Measurements from ENCODE around the gene IGBP1.
"Not testable (repeated sequence)": the region's sequence is repeated elsewhere in the genome, so short reads cannot be mapped to it uniquely, and the experiment has no call there.

IGBP1 gene

DNA sequence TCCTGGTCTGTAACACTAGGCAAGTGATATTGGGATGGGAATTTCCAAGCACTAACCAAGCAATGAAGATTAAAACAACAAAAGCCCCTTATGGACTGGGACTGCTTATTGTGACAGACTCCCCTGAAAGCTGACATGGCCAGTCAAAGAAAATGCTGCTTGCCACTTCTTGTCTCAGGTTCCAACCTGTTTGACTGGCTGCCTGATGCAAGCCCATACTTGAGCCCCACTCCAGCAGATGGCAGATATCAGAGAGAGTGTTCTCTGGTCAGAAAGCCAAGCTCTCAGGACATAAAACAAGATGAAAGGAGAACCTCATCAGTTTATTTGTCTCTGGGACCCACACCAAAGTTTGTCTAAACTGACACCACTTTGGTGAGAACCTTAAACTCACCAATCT, 15.5 kb upstream of the IGBP1 start:
- Histone ChIP-seq H3K27me3 (ENCODE audit: control insufficient read depth in 5 of 5, insufficient read depth in 4 of 5, low read length in 5 of 5) (peaks cover 0 to 5% (median 0%) of the 10 kb centered on the region in 5 donors), H3K36me3 (ENCODE audit: control insufficient read depth in 5 of 5, insufficient read depth in 5 of 5, low read length in 5 of 5) (no peaks in the 10 kb centered on the region), H3K9ac (ENCODE audit: low read length in 5 of 5) (no peak overlapping the region), H3K9me3 (ENCODE audit: control insufficient read depth in 5 of 5, low read length in 5 of 5) (peaks cover 0 to 13% (median 11%) of the 10 kb centered on the region in 5 donors), H3K27ac (ENCODE audit: low read depth, low read length) (no peak overlapping the region), H3K4me1 (ENCODE audit: control insufficient read depth in 5 of 5, insufficient read depth in 5 of 5, low read length in 5 of 5) (no peaks in the 10 kb centered on the region), H3K4me3 (ENCODE audit: low read depth in 1 of 5, low read length in 5 of 5) (no peak overlapping the region)

DNA sequence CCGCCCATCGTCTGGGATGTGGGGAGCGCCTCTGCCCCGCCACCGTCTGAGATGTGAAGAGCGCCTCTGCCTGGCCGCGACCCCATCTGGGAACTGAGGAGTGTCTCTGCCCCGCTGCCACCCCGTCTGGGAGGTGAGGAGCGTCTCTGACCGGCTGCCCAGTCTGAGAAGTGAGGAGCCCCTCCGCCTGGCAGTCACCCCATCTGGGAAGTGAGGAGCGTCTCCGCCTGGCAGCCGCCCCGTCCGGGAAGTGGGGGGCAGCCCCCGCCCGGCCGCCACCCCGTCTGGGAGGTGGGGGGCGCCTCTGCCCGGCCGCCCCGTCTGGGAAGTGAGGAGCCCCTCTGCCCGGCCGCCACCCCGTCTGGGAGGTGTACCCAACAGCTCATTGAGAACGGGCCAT, 10.2 kb upstream of the IGBP1 start:
- not testable (repeated sequence) for H3K4me3 ChIP-seq (ENCODE audit: low read depth in 1 of 5, low read length in 5 of 5); H3K27me3 ChIP-seq (ENCODE audit: control insufficient read depth in 5 of 5, insufficient read depth in 4 of 5, low read length in 5 of 5); H3K4me1 ChIP-seq (ENCODE audit: control insufficient read depth in 5 of 5, insufficient read depth in 5 of 5, low read length in 5 of 5); H3K36me3 ChIP-seq (ENCODE audit: control insufficient read depth in 5 of 5, insufficient read depth in 5 of 5, low read length in 5 of 5); H3K27ac ChIP-seq (ENCODE audit: low read depth, low read length); H3K9ac ChIP-seq (ENCODE audit: low read length in 5 of 5)
- peaks cover 0 to 11% (median 8%) of the 10 kb centered on the region in 5 donors for H3K9me3 ChIP-seq (ENCODE audit: control insufficient read depth in 5 of 5, low read length in 5 of 5)

GRCh38 chrX:70124678-70125077, 8.6 kb upstream of the IGBP1 start:
- Histone ChIP-seq H3K4me3 (ENCODE audit: low read depth in 1 of 5, low read length in 5 of 5) (no peak overlapping the region), H3K27ac (ENCODE audit: low read depth, low read length) (no peak overlapping the region), H3K27me3 (ENCODE audit: control insufficient read depth in 5 of 5, insufficient read depth in 4 of 5, low read length in 5 of 5) (peaks cover 3 to 8% (median 4%) of the 10 kb centered on the region in 5 donors), H3K36me3 (ENCODE audit: control insufficient read depth in 5 of 5, insufficient read depth in 5 of 5, low read length in 5 of 5) (no peaks in the 10 kb centered on the region), H3K9me3 (ENCODE audit: control insufficient read depth in 5 of 5, low read length in 5 of 5) (no peaks in the 10 kb centered on the region), H3K4me1 (ENCODE audit: control insufficient read depth in 5 of 5, insufficient read depth in 5 of 5, low read length in 5 of 5) (no peaks in the 10 kb centered on the region), H3K9ac (ENCODE audit: low read length in 5 of 5) (no peak overlapping the region)

- Histone ChIP-seq H3K27me3 (ENCODE audit: control insufficient read depth in 5 of 5, insufficient read depth in 4 of 5, low read length in 5 of 5) (peaks cover 3 to 10% (median 5%) of the 10 kb centered on the region in 5 donors), H3K36me3 (ENCODE audit: control insufficient read depth in 5 of 5, insufficient read depth in 5 of 5, low read length in 5 of 5) (no peaks in the 10 kb centered on the region), H3K9ac (ENCODE audit: low read length in 5 of 5) (no peak overlapping the region), H3K4me3 (ENCODE audit: low read depth in 1 of 5, low read length in 5 of 5) (no peak overlapping the region), H3K9me3 (ENCODE audit: control insufficient read depth in 5 of 5, low read length in 5 of 5) (no peaks in the 10 kb centered on the region), H3K27ac (ENCODE audit: low read depth, low read length) (no peak overlapping the region), H3K4me1 (ENCODE audit: control insufficient read depth in 5 of 5, insufficient read depth in 5 of 5, low read length in 5 of 5) (peaks cover 0 to 5% (median 0%) of the 10 kb centered on the region in 5 donors)
Measured at GRCh38 chrX:70128071-70128470, 5.2 kb upstream of the IGBP1 start.

- Histone ChIP-seq H3K4me1 (ENCODE audit: control insufficient read depth in 5 of 5, insufficient read depth in 5 of 5, low read length in 5 of 5) (peaks cover 0 to 17% (median 8%) of the 10 kb centered on the region in 5 donors), H3K27ac (ENCODE audit: low read depth, low read length) (no peak overlapping the region), H3K36me3 (ENCODE audit: control insufficient read depth in 5 of 5, insufficient read depth in 5 of 5, low read length in 5 of 5) (peaks cover 0 to under 1% (median 0%) of the 10 kb centered on the region in 5 donors), H3K9me3 (ENCODE audit: control insufficient read depth in 5 of 5, low read length in 5 of 5) (peaks cover 0 to 5% (median 3%) of the 10 kb centered on the region in 5 donors), H3K27me3 (ENCODE audit: control insufficient read depth in 5 of 5, insufficient read depth in 4 of 5, low read length in 5 of 5) (peaks cover 3 to 10% (median 5%) of the 10 kb centered on the region in 5 donors), H3K9ac (ENCODE audit: low read length in 5 of 5) (no peak overlapping the region), H3K4me3 (ENCODE audit: low read depth in 1 of 5, low read length in 5 of 5) (no peak overlapping the region)
Measured at GRCh38 chrX:70129816-70130215, 3.4 kb upstream of the IGBP1 start.

DNA sequence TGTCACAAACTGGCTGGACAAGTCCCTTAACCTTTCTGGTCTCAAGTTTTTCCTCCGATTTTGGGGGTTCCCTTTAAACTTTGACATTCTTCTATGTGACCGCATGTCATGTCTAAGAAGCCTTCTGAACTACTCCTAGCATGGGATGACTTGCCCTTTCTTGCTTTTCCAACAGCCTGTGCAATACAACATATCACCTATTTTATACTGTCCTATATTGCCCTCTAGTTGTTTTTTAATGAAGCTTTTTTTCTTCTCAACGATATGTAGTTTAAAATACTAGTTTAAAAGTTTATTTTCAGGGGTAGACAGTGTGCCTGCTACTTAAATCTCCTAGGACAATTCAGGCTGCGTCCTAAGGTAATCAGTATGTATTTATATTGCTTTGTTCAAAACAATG, 1.0 kb upstream of the IGBP1 start:
- Histone ChIP-seq H3K9me3 (ENCODE audit: control insufficient read depth in 5 of 5, low read length in 5 of 5) (peaks cover 0 to 5% (median 3%) of the 10 kb centered on the region in 5 donors), H3K4me1 (ENCODE audit: control insufficient read depth in 5 of 5, insufficient read depth in 5 of 5, low read length in 5 of 5) (peaks cover 0 to 19% (median 15%) of the 10 kb centered on the region in 5 donors), H3K36me3 (ENCODE audit: control insufficient read depth in 5 of 5, insufficient read depth in 5 of 5, low read length in 5 of 5) (peaks cover 0 to 5% (median 0%) of the 10 kb centered on the region in 5 donors), H3K27ac (ENCODE audit: low read depth, low read length) (no peak overlapping the region), H3K27me3 (ENCODE audit: control insufficient read depth in 5 of 5, insufficient read depth in 4 of 5, low read length in 5 of 5) (peaks cover 3 to 13% (median 5%) of the 10 kb centered on the region in 5 donors), H3K4me3 (ENCODE audit: low read depth in 1 of 5, low read length in 5 of 5) (no peak overlapping the region), H3K9ac (ENCODE audit: low read length in 5 of 5) (no peak overlapping the region)

GRCh38 chrX:70132877-70133302, 357 bp upstream of the IGBP1 start:
- peaks cover 0 to 19% (median 15%) of the 10 kb centered on the region in 5 donors for H3K4me1 ChIP-seq (ENCODE audit: control insufficient read depth in 5 of 5, insufficient read depth in 5 of 5, low read length in 5 of 5)
- H3K27ac ChIP-seq (ENCODE audit: low read depth, low read length) = peak overlapping the region; percentile 69
- peak overlapping the region in 3 of 5 donors; percentile 65 to 75 (median 65) for H3K9ac ChIP-seq (ENCODE audit: low read length in 5 of 5)
- H3K9me3 ChIP-seq (ENCODE audit: control insufficient read depth in 5 of 5, low read length in 5 of 5) = peaks cover 0 to 5% (median 3%) of the 10 kb centered on the region in 5 donors
- H3K4me3 ChIP-seq (ENCODE audit: low read depth in 1 of 5, low read length in 5 of 5) = peak overlapping the region; percentile 83 to 95 (median 92)
- peaks cover 0 to 5% (median 0%) of the 10 kb centered on the region in 5 donors for H3K36me3 ChIP-seq (ENCODE audit: control insufficient read depth in 5 of 5, insufficient read depth in 5 of 5, low read length in 5 of 5)
- peaks cover under 1 to 13% (median 3%) of the 10 kb centered on the region in 5 donors for H3K27me3 ChIP-seq (ENCODE audit: control insufficient read depth in 5 of 5, insufficient read depth in 4 of 5, low read length in 5 of 5)

DNA sequence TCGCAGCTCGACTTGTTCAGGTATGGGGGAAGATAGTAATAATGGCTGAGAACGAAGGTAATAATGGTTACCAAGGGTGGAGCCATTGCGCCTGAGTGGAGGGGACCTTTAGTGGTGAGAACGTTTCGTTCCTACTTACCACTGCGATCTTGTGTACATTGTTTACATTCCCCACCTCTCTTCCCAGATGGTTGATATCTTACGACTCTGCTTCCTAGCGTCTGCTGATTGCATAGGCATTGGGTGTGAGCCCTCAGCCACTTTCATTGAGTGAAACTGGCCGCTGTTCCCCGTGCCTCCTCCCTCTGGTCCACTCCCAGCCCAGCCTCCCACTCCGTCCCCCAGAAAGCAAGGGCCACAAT, 850 bp downstream of the IGBP1 start:
- Histone ChIP-seq H3K4me1 (ENCODE audit: control insufficient read depth in 5 of 5, insufficient read depth in 5 of 5, low read length in 5 of 5) (peaks cover 0 to 19% (median 15%) of the 10 kb centered on the region in 5 donors), H3K27ac (ENCODE audit: low read depth, low read length) (peak overlapping the region; percentile 69), H3K36me3 (ENCODE audit: control insufficient read depth in 5 of 5, insufficient read depth in 5 of 5, low read length in 5 of 5) (peaks cover 0 to 5% (median 0%) of the 10 kb centered on the region in 5 donors), H3K9ac (ENCODE audit: low read length in 5 of 5) (peak overlapping the region; percentile 60 to 84 (median 74)), H3K4me3 (ENCODE audit: low read depth in 1 of 5, low read length in 5 of 5) (peak overlapping the region; percentile 83 to 95 (median 92)), H3K27me3 (ENCODE audit: control insufficient read depth in 5 of 5, insufficient read depth in 4 of 5, low read length in 5 of 5) (peaks cover 0 to 9% (median 0%) of the 10 kb centered on the region in 5 donors), H3K9me3 (ENCODE audit: control insufficient read depth in 5 of 5, low read length in 5 of 5) (peaks cover 0 to 5% (median 3%) of the 10 kb centered on the region in 5 donors)

DNA sequence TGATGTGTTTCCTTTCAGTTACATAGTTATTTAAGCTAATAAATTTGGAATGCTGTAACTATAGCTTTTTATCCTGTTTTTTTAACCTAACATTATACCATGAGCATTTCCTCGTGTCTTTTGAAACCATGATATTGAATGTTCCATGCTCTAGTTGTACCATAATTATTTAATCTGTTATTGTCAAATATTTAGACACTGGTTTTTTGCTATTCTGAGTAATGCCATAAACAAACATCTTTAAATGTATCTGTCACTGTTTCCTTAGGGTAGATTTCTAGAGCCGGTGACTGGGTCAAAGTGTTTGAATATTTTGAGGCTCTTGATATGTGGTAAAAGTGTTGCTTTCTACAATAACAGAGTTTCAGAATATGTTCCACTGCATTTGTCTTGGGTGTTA, 5.4 kb downstream of the IGBP1 start:
- no peak overlapping the region for H3K4me3 ChIP-seq (ENCODE audit: low read depth in 1 of 5, low read length in 5 of 5)
- H3K9ac ChIP-seq (ENCODE audit: low read length in 5 of 5) = no peak overlapping the region
- H3K27ac ChIP-seq (ENCODE audit: low read depth, low read length) = no peak overlapping the region
- H3K4me1 ChIP-seq (ENCODE audit: control insufficient read depth in 5 of 5, insufficient read depth in 5 of 5, low read length in 5 of 5) = peaks cover 0 to 15% (median 13%) of the 10 kb centered on the region in 5 donors
- peaks cover 0 to 3% (median 0%) of the 10 kb centered on the region in 5 donors for H3K27me3 ChIP-seq (ENCODE audit: control insufficient read depth in 5 of 5, insufficient read depth in 4 of 5, low read length in 5 of 5)
- peaks cover 0 to 5% (median 0%) of the 10 kb centered on the region in 5 donors for H3K36me3 ChIP-seq (ENCODE audit: control insufficient read depth in 5 of 5, insufficient read depth in 5 of 5, low read length in 5 of 5)
- H3K9me3 ChIP-seq (ENCODE audit: control insufficient read depth in 5 of 5, low read length in 5 of 5) = peaks cover 0 to 5% (median 3%) of the 10 kb centered on the region in 5 donors

- Histone ChIP-seq H3K36me3 (ENCODE audit: control insufficient read depth in 5 of 5, insufficient read depth in 5 of 5, low read length in 5 of 5) (peaks cover 0 to 5% (median 0%) of the 10 kb centered on the region in 5 donors), H3K27me3 (ENCODE audit: control insufficient read depth in 5 of 5, insufficient read depth in 4 of 5, low read length in 5 of 5) (peaks cover 0 to 3% (median 0%) of the 10 kb centered on the region in 5 donors), H3K9ac (ENCODE audit: low read length in 5 of 5) (no peak overlapping the region), H3K27ac (ENCODE audit: low read depth, low read length) (no peak overlapping the region), H3K4me3 (ENCODE audit: low read depth in 1 of 5, low read length in 5 of 5) (no peak overlapping the region), H3K9me3 (ENCODE audit: control insufficient read depth in 5 of 5, low read length in 5 of 5) (peaks cover 0 to 2% (median 0%) of the 10 kb centered on the region in 5 donors), H3K4me1 (ENCODE audit: control insufficient read depth in 5 of 5, insufficient read depth in 5 of 5, low read length in 5 of 5) (peaks cover 0 to 8% (median 5%) of the 10 kb centered on the region in 5 donors)
Measured at GRCh38 chrX:70139736-70140135, 6.5 kb downstream of the IGBP1 start.
